Fibroblast of mammary gland (primary cell): Measurements from ENCODE around the gene ARHGAP4.

Experiments
- DNase-seq: peaks from one replicate; pipeline ENCODE4 v3.0.0-alpha.2; 2010; ENCODE audit warnings: low read depth
- H3K4me3 ChIP-seq: 2 replicates; pipeline ENCODE4 v1.5.1; 2011; ENCODE audit warnings: low read depth, mild to moderate bottlenecking, low read length, moderate library complexity; ENCODE audit not compliant: control insufficient read depth
- CTCF ChIP-seq: conservative IDR thresholded peaks from 2 replicates; pipeline ENCODE4 v1.5.1; 2011; ENCODE audit warnings: low read depth, low read length, inconsistent platforms; ENCODE audit not compliant: control insufficient read depth, insufficient read depth

The ARHGAP4 gene

GRCh38 chrX:153937056-153937455, 11.0 kb upstream of the ARHGAP4 start:
- no peak for TF ChIP-seq CTCF
- no peak overlapping the region for H3K4me3 ChIP-seq
- DNase-seq, result no peak

- peak overlapping the region; percentile 37 for H3K4me3 ChIP-seq
- TF ChIP-seq CTCF, result no peak
- DNase-seq, result no peak
These were observed 9.3 kb upstream of the ARHGAP4 start for GRCh38 chrX:153935326-153935851.

GRCh38 chrX:153934762-153935325, 8.8 kb upstream of the ARHGAP4 start, which contains the start of gene NAA10:
TSS of gene NAA10 (minus strand) at chrX:153935037. CDS start at chrX:153934904, 133 bp downstream.
- peak; percentile 63 for DNase-seq
- no peak for TF ChIP-seq CTCF
- H3K4me3 ChIP-seq, result peak within 1 kb of the TSS; percentile 78

GRCh38 chrX:153934148-153934761, 8.2 kb upstream of the ARHGAP4 start:
- TF ChIP-seq CTCF, result no peak
- DNase-seq, result no peak
- peak overlapping the region; percentile 78 for H3K4me3 ChIP-seq

- DNase-seq, result peak; percentile 67
- peak overlapping the region; percentile 78 for H3K4me3 ChIP-seq
- no peak for TF ChIP-seq CTCF
These were observed 7.7 kb upstream of the ARHGAP4 start for GRCh38 chrX:153933748-153934147.

- DNase-seq, result no peak
- no peak overlapping the region for H3K4me3 ChIP-seq
- TF ChIP-seq CTCF, result no peak
These were observed 6.3 kb upstream of the ARHGAP4 start for GRCh38 chrX:153932220-153932915.
